KMS-11 (cell line): ENCODE data around the gene STX16.

Experiments used
- H2AFZ ChIP-seq: fragments of 200-600 bp; sonication (generic); 2 replicates; pipeline ENCODE4 v1.6.1; 2016; ENCODE audit warnings: antibody characterized with exemption, mixed run types, low read depth
- H3K27ac ChIP-seq: fragments of 200-600 bp; sonication (generic); 2 replicates; pipeline ENCODE4 v1.6.1; 2016; ENCODE audit warnings: mild to moderate bottlenecking, mixed run types
- H3K27me3 ChIP-seq: fragments of 200-600 bp; sonication (generic); 2 replicates; pipeline ENCODE4 v1.6.1; 2017; ENCODE audit warnings: mild to moderate bottlenecking, low read depth, mixed run types, moderate library complexity; ENCODE audit not compliant: insufficient read depth
- H3K36me3 ChIP-seq: fragments of 200-600 bp; sonication (generic); 2 replicates; pipeline ENCODE4 v1.6.1; 2017; ENCODE audit warnings: mild to moderate bottlenecking, mixed run types; ENCODE audit not compliant: insufficient read depth
- H3K4me1 ChIP-seq: fragments of 200-600 bp; sonication (generic); 2 replicates; pipeline ENCODE4 v1.6.1; 2016; ENCODE audit warnings: mild to moderate bottlenecking, low read depth, mixed run types; ENCODE audit not compliant: poor library complexity, severe bottlenecking
- H3K4me2 ChIP-seq: fragments of 200-600 bp; sonication (generic); 2 replicates; pipeline ENCODE4 v1.7.0; 2016; ENCODE audit warnings: mild to moderate bottlenecking, mixed run types
- H3K4me3 ChIP-seq: fragments of 200-600 bp; sonication (generic); IDR thresholded peaks from 2 replicates; pipeline ENCODE4 v1.6.1; 2017; ENCODE audit warnings: low read depth, low read length, mixed read lengths; ENCODE audit not compliant: insufficient read depth
- H3K79me2 ChIP-seq: fragments of 200-600 bp; sonication (generic); 2 replicates; pipeline ENCODE4 v1.6.1; 2016; ENCODE audit warnings: low read depth, mixed run types; ENCODE audit not compliant: insufficient read depth
- H3K9ac ChIP-seq: fragments of 200-600 bp; sonication (generic); 2 replicates; pipeline ENCODE4 v1.6.1; 2016; ENCODE audit warnings: mild to moderate bottlenecking, mixed run types
- H4K20me1 ChIP-seq: fragments of 200-600 bp; sonication (generic); 2 replicates; pipeline ENCODE4 v1.6.1; 2016; ENCODE audit warnings: mild to moderate bottlenecking, mixed run types; ENCODE audit not compliant: insufficient read depth
- CTCF ChIP-seq: fragments of 200-600 bp; sonication (generic); conservative IDR thresholded peaks from 2 replicates; pipeline ENCODE4 v1.6.1; 2017; ENCODE audit warnings: low read depth, mild to moderate bottlenecking, antibody characterized with exemption, low read length, moderate library complexity, mixed read lengths

The STX16 gene

DNA sequence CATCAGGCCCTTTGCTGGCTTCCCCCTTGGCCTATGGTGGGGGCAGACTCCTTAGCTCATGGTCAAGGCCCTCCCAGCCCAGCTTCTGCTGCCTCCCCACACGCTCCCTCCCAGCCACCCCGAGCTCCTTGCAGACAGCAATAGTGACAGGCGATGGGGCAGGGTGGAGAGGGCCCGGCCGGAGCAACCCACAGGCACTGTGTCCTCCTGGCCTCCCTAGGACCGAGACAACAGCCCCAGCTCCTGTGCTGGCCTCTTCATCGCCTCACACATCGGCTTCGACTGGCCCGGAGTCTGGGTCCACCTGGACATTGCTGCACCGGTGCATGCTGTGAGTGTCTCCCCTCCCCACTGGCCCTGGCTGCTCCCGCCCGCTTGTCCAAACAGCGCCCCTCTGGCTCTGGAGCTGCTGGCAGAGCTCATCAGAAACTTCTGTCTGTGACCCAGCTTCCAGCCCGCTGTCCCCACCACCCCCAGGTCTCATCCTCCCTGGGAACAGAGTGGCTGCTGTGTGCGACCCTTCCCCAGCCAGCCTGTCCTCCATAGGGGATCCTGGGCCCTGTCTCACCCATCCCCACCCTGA is 63.3 kb downstream of the STX16 start:
- H3K79me2 ChIP-seq, result no peaks in the 10 kb centered on the region
- no peaks in the 10 kb centered on the region for H4K20me1 ChIP-seq
- no peaks in the 10 kb centered on the region; the same call in 1 of the 2 replicates for H3K27me3 ChIP-seq
- no peak overlapping the region for H3K9ac ChIP-seq
- H3K4me3 ChIP-seq, result no peak overlapping the region
- no peaks in the 10 kb centered on the region for H3K4me1 ChIP-seq
- H3K36me3 ChIP-seq, result no peaks in the 10 kb centered on the region
- TF ChIP-seq CTCF, result no peak
- no peak overlapping the region for H3K4me2 ChIP-seq
- H2AFZ ChIP-seq, result no peak overlapping the region
- no peak overlapping the region for H3K27ac ChIP-seq

GRCh38 chr20:58714923-58715351 is 63.9 kb downstream of the STX16 start:
- H2AFZ ChIP-seq, result no peak overlapping the region
- H4K20me1 ChIP-seq, result no peaks in the 10 kb centered on the region
- TF ChIP-seq CTCF, result no peak

DNA sequence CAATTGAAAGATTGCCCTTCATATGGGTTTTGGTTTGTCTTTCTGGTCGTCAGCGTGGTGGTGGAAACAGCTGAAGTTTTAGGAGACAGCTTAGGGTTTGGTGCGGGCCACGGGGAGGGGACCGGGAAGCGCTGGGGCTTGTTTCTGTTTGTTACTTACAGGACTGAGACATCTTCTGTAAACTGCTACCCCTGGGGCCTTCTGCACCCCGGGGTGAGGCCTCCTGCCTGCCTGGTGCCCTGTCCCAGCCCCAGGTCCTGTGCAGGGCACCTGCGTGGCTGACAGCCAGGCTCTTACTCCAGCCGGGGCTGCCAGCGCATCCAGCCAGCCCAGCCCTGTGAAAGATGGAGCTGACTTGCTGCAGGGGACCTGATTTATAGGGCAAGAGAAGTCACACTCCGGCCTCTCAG is 64.3 kb downstream of the STX16 start:
- H3K79me2 ChIP-seq, result no peaks in the 10 kb centered on the region
- no peak overlapping the region for H3K27ac ChIP-seq
- H3K9ac ChIP-seq, result no peak overlapping the region
- no peak overlapping the region for H3K4me2 ChIP-seq
- no peaks in the 10 kb centered on the region; the same call in 1 of the 2 replicates for H3K27me3 ChIP-seq
- no peak overlapping the region for H2AFZ ChIP-seq
- H3K36me3 ChIP-seq, result no peaks in the 10 kb centered on the region
- no peaks in the 10 kb centered on the region for H4K20me1 ChIP-seq
- no peaks in the 10 kb centered on the region for H3K4me1 ChIP-seq
- no peak for TF ChIP-seq CTCF
- H3K4me3 ChIP-seq, result no peak overlapping the region

More at GRCh38 chr20:58714923-58715351, 63.9 kb downstream of the STX16 start:
- no peak overlapping the region for H3K4me3 ChIP-seq
- no peak overlapping the region for H3K4me2 ChIP-seq
- H3K9ac ChIP-seq, result no peak overlapping the region
- H3K27ac ChIP-seq, result no peak overlapping the region
- H3K79me2 ChIP-seq, result no peaks in the 10 kb centered on the region
- no peaks in the 10 kb centered on the region for H3K4me1 ChIP-seq
- H3K27me3 ChIP-seq, result no peaks in the 10 kb centered on the region; the same call in 1 of the 2 replicates
- no peaks in the 10 kb centered on the region for H3K36me3 ChIP-seq

- Histone ChIP-seq H4K20me1 (no peaks in the 10 kb centered on the region), H3K79me2 (no peaks in the 10 kb centered on the region), H3K4me1 (no peaks in the 10 kb centered on the region), H3K27me3 (no peaks in the 10 kb centered on the region; the same call in 1 of the 2 replicates), H3K4me3 (no peak overlapping the region), H3K27ac (no peak overlapping the region), H3K36me3 (no peaks in the 10 kb centered on the region), H3K4me2 (no peak overlapping the region), H2AFZ (no peak overlapping the region), H3K9ac (no peak overlapping the region)
- TF ChIP-seq CTCF, result no peak
These were observed 64.9 kb downstream of the STX16 start for GRCh38 chr20:58715801-58716475.
